ENCODE measurements around the gene FAM180A. TPM values are rescaled to one million over a fixed set of nuclear protein-coding genes. Genes with fewer than 3 reads are reported as not detected.

Gene FAM180A
- total and polyA plus RNA-seq, 2 experiments from 2014 or later, result not detected

- H3K79me2 ChIP-seq (replicated peaks; ENCODE audit: insufficient read depth), result no peaks in the 10 kb centered on the region
- H3K4me3 ChIP-seq, result no peak overlapping the region
- H4K20me1 ChIP-seq (replicated peaks; ENCODE audit: insufficient read depth), result no peaks in the 10 kb centered on the region
- Mint-ChIP-seq H3K4me1 (peaks cover 14% of the 10 kb centered on the region), H3K27ac (no peak overlapping the region), H3K27me3 (ENCODE audit: insufficient read depth, low read depth, poor library complexity) (peaks cover 2% of the 10 kb centered on the region), H3K9me3 (no peaks in the 10 kb centered on the region; the same call in 2 of the 3 replicates), H3K36me3 (ENCODE audit: low read depth) (no peaks in the 10 kb centered on the region), H3K4me3 (no peak overlapping the region)
- no peaks in the 10 kb centered on the region for H3K9me2 ChIP-seq (ENCODE audit: insufficient read depth)
- H3K4me2 ChIP-seq, result no peak overlapping the region
- TF ChIP-seq EZH2phosphoT487 (IDR thresholded peaks at IDR 0.05; ENCODE audit: unreplicated experiment) (no peak), ZNF462 (CRISPR knock-in tag; IDR thresholded peaks at IDR 0.05) (no peak), NANOG (IDR thresholded peaks at IDR 0.05; ENCODE audit: borderline replicate concordance) (no peak), JUNB (IDR thresholded peaks at IDR 0.05; ENCODE audit: unreplicated experiment) (no peak), CREB1 (CRISPR knock-in tag; IDR thresholded peaks at IDR 0.05; ENCODE audit: low read depth) (no peak), ZNF114 (CRISPR knock-in tag; IDR thresholded peaks at IDR 0.05) (no peak), EZH2 (IDR thresholded peaks at IDR 0.05; ENCODE audit: low read depth, unreplicated experiment) (no peak), ZNF331 (CRISPR knock-in tag; IDR thresholded peaks at IDR 0.05; ENCODE audit: low read depth) (no peak), ETS1 (IDR thresholded peaks at IDR 0.05) (no peak), STAT1 (IDR thresholded peaks at IDR 0.05; ENCODE audit: unreplicated experiment) (no peak)
- H3K27ac ChIP-seq (ENCODE audit: low read depth), result no peak overlapping the region
- H2AFZ ChIP-seq, result peak overlapping the region; percentile 76; the same call in 1 of the 2 replicates
- no peaks in the 10 kb centered on the region for H3F3A ChIP-seq (replicated peaks; ENCODE audit: low read depth)
- no peaks in the 10 kb centered on the region for H3K27me3 ChIP-seq (ENCODE audit: insufficient read depth)
- no peaks in the 10 kb centered on the region for H3K4me1 ChIP-seq (ENCODE audit: insufficient read depth)
- ATAC-seq (no peak), DNase-seq (ENCODE audit: low spot score) (no peak)
- H3K36me3 ChIP-seq (ENCODE audit: insufficient read depth), result no peaks in the 10 kb centered on the region
Measured at GRCh38 chr7:135731131-135731530, 17.5 kb downstream of the FAM180A start.
